Gastroesophageal sphincter (tissue), 3 donors: Measurements from ENCODE around the gene PHACTR1.

Source experiments
- CTCF ChIP-seq, 4 experiments: fragments of 200-600 bp in 2 of 4; fragments of 450-650 bp in 2 of 4; sonication (generic) in 1 of 4; IDR thresholded peaks; one replicate each; pipeline ENCODE4 v1.5.1; 2017 to 2019; ENCODE audit warnings: antibody characterized with exemption in 4 of 4, mild to moderate bottlenecking in 2 of 4, moderate library complexity in 2 of 4
- EP300 ChIP-seq: sonication (generic); formaldehyde crosslinking; IDR thresholded peaks from one replicate; pipeline ENCODE4 v1.6.1; 2017; ENCODE audit warnings: antibody characterized with exemption, mild to moderate bottlenecking

GRCh38 chr6:13299918-13300317 lies 583.4 kb downstream of the PHACTR1 start:
- TF ChIP-seq EP300 (no peak), CTCF (IDR thresholded peaks at IDR 0.05) (no peak)
